Measurements from ENCODE around the gene HOXC9. TPM values are rescaled to one million over a fixed set of nuclear protein-coding genes. Genes with fewer than 3 reads are reported as not detected.
A peak's percentile ranks its signal among the peaks of the same experiment; 100 is the strongest.

Gene HOXC9
- total and polyA plus RNA-seq, 2 of the 8 experiments (the other 6 are each of a cell fraction or from before 2014, with no cell fraction given) = not detected

DNA sequence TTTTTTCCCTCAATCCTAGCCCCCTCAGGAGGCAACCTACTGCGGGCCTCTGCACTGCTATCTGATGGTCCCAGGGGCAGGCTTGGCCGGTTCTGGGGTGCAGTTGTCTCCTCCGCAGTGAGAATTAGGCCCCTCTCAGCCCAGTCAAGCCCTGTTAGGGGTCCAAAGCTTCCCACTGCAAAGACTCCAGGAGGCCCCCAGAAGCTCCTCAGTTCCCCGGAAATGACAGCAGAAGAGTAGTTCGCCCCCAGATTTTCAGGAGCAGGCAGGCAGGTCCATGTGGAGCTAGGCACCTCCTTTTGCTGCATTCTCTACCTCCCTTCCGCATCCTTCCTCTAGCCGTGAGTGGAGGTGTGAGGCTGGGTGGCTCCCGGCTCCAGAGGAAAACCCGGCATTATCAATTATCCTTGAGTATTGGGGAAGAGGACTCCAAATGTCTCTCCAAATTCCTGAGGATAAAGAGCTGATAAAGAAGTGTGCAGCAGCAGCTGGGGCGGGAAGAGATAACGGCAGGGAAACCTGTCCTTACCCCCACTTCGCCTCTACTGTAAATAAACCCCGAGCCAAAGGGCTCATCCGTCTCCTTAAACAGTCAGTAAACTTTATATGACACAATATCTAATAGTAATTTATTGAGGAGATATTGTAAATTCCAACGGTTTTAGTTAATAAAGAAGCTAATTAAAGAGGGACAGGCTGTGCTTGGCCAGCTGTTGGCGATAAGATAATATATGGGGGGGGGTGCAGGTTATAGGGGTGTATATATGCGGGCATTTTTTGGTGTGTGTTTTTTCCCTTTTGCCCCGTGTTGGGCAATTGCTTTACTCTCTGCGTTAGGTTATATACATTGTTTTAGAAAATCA is 45.9 kb upstream of the HOXC9 start:
- Histone ChIP-seq H3K4me3 (ENCODE audit: extremely low read depth in 1 of 4, insufficient read depth in 2 of 4, low read depth in 3 of 4, low read length in 4 of 4) (no peak overlapping the region), H3K9me3 (ENCODE audit: insufficient read depth in 2 of 2, low read depth in 1 of 2, low read length in 1 of 2) (no peaks in the 10 kb centered on the region; a peak in 1 of 4 replicates), H4K20me1 (replicated peaks in 1 of 2; ENCODE audit: control insufficient read depth in 1 of 2, insufficient read depth in 2 of 2, low read length in 2 of 2) (peaks cover 29 to 59% of the 10 kb centered on the region in 2 experiments), H3K23me2 (ENCODE audit: low read depth, low read length) (no peaks in the 10 kb centered on the region), H3K4me1 (replicated peaks in 1 of 4; ENCODE audit: control insufficient read depth in 3 of 4, insufficient read depth in 4 of 4, low read length in 3 of 4) (peaks cover 0 to 19% (median 4%) of the 10 kb centered on the region in 4 experiments; a peak in 6 of 7 replicates), H2AFZ (ENCODE audit: low read length) (no peak overlapping the region), H3K27me3 (replicated peaks in 1 of 4; ENCODE audit: control insufficient read depth in 3 of 4, extremely low read depth in 1 of 4, insufficient read depth in 3 of 4, low read length in 3 of 4) (peaks cover 100% of the 10 kb centered on the region in 4 experiments), H3K56ac (replicated peaks; ENCODE audit: insufficient read length, low read depth, low read length) (no peak overlapping the region), H4K91ac (replicated peaks; ENCODE audit: insufficient read length, low read length) (no peak overlapping the region), H3K27ac (ENCODE audit: low read depth, low read length) (no peak overlapping the region), H2BK15ac (ENCODE audit: low read length) (no peak overlapping the region), H3K23ac (ENCODE audit: insufficient read length) (no peak overlapping the region), H4K8ac (ENCODE audit: extremely low read depth, insufficient read depth, low read length) (no peak overlapping the region), H3K4me2 (ENCODE audit: insufficient read depth in 1 of 2, low read depth in 2 of 2, low read length in 2 of 2) (no peak overlapping the region; a peak in 1 of 4 replicates), H3K18ac (ENCODE audit: extremely low read depth, low read length) (no peak overlapping the region), H3K36me3 (ENCODE audit: control insufficient read depth in 2 of 4, insufficient read depth in 4 of 4, low read length in 3 of 4) (peaks cover 0 to 9% (median 0%) of the 10 kb centered on the region in 4 experiments; a peak in 1 of 8 replicates), H3K14ac (ENCODE audit: insufficient read length) (no peak overlapping the region), H4K5ac (ENCODE audit: insufficient read length, low read depth, low read length) (no peak overlapping the region), H2BK20ac (ENCODE audit: low read length) (no peak overlapping the region), H2AK5ac (ENCODE audit: low read depth, low read length) (0 out of 2 replicates have a peak overlapping the region, but pooled peaks have one; percentile 48), H2BK12ac (ENCODE audit: low read depth, low read length) (0 out of 2 replicates have a peak overlapping the region, but pooled peaks have one; percentile 27), H2BK5ac (ENCODE audit: low read depth, low read length) (no peak overlapping the region), H2BK120ac (replicated peaks; ENCODE audit: low read depth, low read length) (no peak overlapping the region), H3K79me2 (ENCODE audit: control insufficient read depth in 1 of 2, insufficient read depth in 2 of 2, low read length in 2 of 2) (no peaks in the 10 kb centered on the region), H3K9ac (replicated peaks in 1 of 4; ENCODE audit: extremely low read depth in 1 of 4, low read depth in 3 of 4, low read length in 3 of 4) (no peak overlapping the region), H3K4ac (replicated peaks; ENCODE audit: insufficient read length, low read depth, low read length) (no peak overlapping the region), H3K79me1 (ENCODE audit: low read depth, low read length) (no peaks in the 10 kb centered on the region)
- no peak for FAIRE-seq
- ChIA-PET CTCF (ENCODE audit: partially characterized antibody) (interaction anchor here (0.6 to 5.6 kb wide), 18 partner anchors 11 to 210 kb away, joined by 3 to 40 read pairs (median 4); partner anchors contain the start of genes CISTR, HOXC10, HOXC11 and HOXC4), POLR2A (ENCODE audit: partially characterized antibody) (interaction anchor here (2.5 to 3.2 kb wide), 2 partner anchors 12 to 16 kb away, joined by 9 to 12 read pairs; partner anchors contain the start of gene HOXC13)
- 20% methylated on average over 19 of the region's 19 CpGs; no CpG with 5 or more reads in 1 of the 2 experiments for WGBS, 2 experiments (ENCODE audit: extremely low coverage in 1 of 2, insufficient coverage in 1 of 2, insufficient read length in 1 of 2, insufficient replicate concordance in 2 of 2, low coverage in 1 of 2, low lambda C conversion rate in 2 of 2, missing lambda C conversion rate in 1 of 2)
- no peak for DNase-seq (ENCODE audit: low read depth in 1 of 2, low spot score in 2 of 2)
- TF ChIP-seq RNF2 (IDR thresholded peaks at IDR 0.05; ENCODE audit: borderline replicate concordance, low read depth, low read length, missing control alignments, poor library complexity, severe bottlenecking) = peak; percentile 80
- peak; percentile 50 for TF ChIP-seq CBX8 (IDR thresholded peaks at IDR 0.05; ENCODE audit: borderline replicate concordance, low read depth, low read length)
- TF ChIP-seq CBX5 (IDR thresholded peaks at IDR 0.05; ENCODE audit: low read depth, low read length) = no peak
- TF ChIP-seq NANOG (IDR thresholded peaks at IDR 0.05; ENCODE audit: insufficient read depth, low read depth, low read length, poor library complexity, severe bottlenecking) = no peak
